Activated naive CD4-positive, alpha-beta T cell treated with anti-CD3 and anti-CD28 coated beads, Interleukin-2, amount 10 ng/mL, durations not matched to agents 7 days and 5 days (primary cell): ENCODE measurements around the gene COG5.
A peak's percentile ranks its signal among the peaks of the same experiment; 100 is the strongest.
"Not testable (repeated sequence)": the region's sequence is repeated elsewhere in the genome, so short reads cannot be mapped to it uniquely, and the experiment has no call there.

Experiments used
- CTCF ChIA-PET: fragments of 350-600 bp; sonication (Branson Sonifier 250); formaldehyde crosslinking; loops from one replicate; lab custom pipeline; 2021; ENCODE audit warnings: antibody characterized with exemption; lab: Charles Lee
- DNase-seq: peaks from one replicate; pipeline ENCODE4 v3.0.0-alpha.2; 2020
- H3K27ac Mint-ChIP-seq: one replicate; pipeline ENCODE4 v1.8.0; 2021; ENCODE audit warnings: mild to moderate bottlenecking, moderate library complexity, mixed read lengths
- H3K27me3 Mint-ChIP-seq: one replicate; pipeline ENCODE4 v1.8.0; 2021; ENCODE audit warnings: mild to moderate bottlenecking, mixed read lengths
- H3K36me3 Mint-ChIP-seq: one replicate; pipeline ENCODE4 v1.8.0; 2021; ENCODE audit warnings: mixed read lengths
- H3K4me1 Mint-ChIP-seq: one replicate; pipeline ENCODE4 v1.8.0; 2021; ENCODE audit warnings: mixed read lengths
- H3K4me3 Mint-ChIP-seq: one replicate; pipeline ENCODE4 v1.8.0; 2021; ENCODE audit warnings: mild to moderate bottlenecking, moderate library complexity, mixed read lengths
- H3K9me3 Mint-ChIP-seq: one replicate; pipeline ENCODE4 v1.8.0; 2021; ENCODE audit warnings: mixed read lengths

Gene COG5

DNA sequence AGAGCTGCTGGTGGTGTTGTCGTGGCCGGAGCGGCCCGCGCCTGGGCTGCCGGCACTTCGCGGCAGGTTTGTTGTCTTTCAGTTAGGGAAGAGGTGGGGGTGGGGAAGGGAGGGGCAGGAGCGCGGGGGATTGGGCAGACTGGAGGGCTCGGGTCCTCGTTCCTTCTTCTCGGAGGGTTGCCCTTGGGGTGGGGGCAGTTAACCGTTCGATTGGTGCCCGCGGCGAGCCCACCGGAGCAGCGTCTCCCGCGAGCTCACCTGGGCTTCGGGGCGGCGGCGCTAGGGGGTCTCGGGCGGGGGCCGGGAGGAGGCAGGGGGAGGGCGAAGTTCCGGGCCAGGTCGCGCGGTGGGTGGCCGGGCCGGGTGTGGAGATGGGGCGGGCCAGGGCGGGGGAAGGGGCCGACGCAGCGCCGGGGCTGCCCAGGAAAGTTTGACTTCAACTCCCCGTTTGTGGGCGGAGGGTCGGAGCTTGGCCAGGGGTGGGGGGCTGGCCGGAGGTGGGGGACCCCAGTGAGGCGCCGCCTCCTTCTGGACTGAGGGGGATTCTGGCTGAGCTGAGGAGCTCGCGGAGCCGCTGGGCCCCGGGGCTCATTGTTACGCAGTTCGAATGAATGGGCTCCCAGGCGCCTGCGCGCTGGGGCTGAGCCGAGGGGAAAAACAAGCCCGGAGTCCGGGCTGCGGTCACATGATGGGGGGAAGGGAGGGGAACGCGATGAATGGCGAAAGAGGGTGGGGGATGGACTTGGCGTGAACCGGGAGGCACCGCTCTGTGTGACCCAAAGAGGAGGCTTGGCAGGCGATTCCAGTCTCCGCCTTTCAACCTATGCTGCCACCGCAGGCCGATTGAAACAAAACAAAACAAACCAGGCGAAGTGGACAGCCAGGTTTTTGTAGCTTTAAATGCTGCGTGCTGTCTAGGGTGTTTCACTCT is 394.3 kb downstream of the COG5 start:
- Mint-ChIP-seq H3K27me3 (peaks cover 5% of the 10 kb centered on the region), H3K27ac (peak overlapping the region; percentile 100), H3K9me3 (no peaks in the 10 kb centered on the region), H3K36me3 (peaks cover 9% of the 10 kb centered on the region), H3K4me3 (peak overlapping the region; percentile 89), H3K4me1 (peaks cover 53% of the 10 kb centered on the region)
- DNase-seq: peak; percentile 90
- CTCF ChIA-PET: interaction anchor here (0.5 to 2.9 kb wide), 3 partner anchors 12 to 705 kb away, joined by 3 to 7 read pairs (median 3); no protein-coding TSS in a partner anchor

DNA sequence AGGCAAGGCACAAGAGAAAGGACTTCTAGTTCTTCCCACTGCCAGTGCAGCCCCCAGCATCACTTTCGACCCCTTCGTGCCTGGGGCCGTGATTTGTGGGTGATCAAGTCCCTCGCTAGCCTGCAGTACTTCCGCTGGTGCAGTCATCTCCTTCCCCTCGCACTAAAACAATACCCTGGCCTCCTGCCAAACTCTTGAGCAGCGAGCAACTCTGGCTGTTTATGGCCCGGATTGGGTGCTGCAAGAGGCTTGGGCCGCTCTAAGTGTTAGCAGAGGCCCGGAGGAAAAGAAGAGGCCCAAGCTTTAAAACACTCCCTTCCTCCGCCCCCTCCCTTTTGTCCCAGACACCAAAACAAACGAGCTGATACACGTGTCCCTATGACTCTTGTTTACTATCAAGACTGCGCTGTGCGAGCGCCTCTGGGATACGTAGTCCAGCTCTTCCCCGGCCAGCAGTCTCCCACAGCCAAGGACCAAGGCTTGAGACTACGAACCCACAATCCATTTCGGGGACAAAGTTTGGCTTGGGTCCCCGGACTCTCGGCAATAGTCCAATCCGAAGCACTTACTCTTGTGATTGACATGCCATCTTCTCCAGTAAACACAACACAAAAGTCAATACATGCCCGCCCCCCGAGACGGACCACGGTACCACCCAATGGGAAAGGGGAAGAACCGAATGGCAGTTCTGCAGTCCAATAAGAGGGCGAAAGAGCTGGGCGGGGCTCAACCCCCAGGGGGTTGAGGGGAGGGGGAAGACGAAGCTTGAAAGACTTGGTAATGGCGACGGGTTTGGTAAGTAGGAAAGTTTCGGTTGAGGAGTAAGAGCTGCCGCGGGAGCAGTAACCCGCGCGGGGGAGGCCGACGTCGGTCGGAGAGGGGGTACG is 395.2 kb downstream of the COG5 start, which contains the start of gene HBP1:
HBP1 (plus strand) TSS at position 771 of the 887 bp plus-strand sequence. CDS start 10,891 bp downstream, outside the sequence.
- CTCF ChIA-PET: interaction anchor here (0.7 to 2.9 kb wide), 2 partner anchors 22 to 706 kb away, joined by 3 to 7 read pairs; no protein-coding TSS in a partner anchor
- peaks cover 44% of the 10 kb centered on the region for H3K4me1 Mint-ChIP-seq
- H3K36me3 Mint-ChIP-seq: peaks cover 6% of the 10 kb centered on the region
- peak; percentile 99 for DNase-seq
- peaks cover 5% of the 10 kb centered on the region for H3K27me3 Mint-ChIP-seq
- H3K4me3 Mint-ChIP-seq: peak within 1 kb of the TSS; percentile 89
- H3K9me3 Mint-ChIP-seq: no peaks in the 10 kb centered on the region
- H3K27ac Mint-ChIP-seq: peak within 1 kb of the TSS; percentile 100

DNA sequence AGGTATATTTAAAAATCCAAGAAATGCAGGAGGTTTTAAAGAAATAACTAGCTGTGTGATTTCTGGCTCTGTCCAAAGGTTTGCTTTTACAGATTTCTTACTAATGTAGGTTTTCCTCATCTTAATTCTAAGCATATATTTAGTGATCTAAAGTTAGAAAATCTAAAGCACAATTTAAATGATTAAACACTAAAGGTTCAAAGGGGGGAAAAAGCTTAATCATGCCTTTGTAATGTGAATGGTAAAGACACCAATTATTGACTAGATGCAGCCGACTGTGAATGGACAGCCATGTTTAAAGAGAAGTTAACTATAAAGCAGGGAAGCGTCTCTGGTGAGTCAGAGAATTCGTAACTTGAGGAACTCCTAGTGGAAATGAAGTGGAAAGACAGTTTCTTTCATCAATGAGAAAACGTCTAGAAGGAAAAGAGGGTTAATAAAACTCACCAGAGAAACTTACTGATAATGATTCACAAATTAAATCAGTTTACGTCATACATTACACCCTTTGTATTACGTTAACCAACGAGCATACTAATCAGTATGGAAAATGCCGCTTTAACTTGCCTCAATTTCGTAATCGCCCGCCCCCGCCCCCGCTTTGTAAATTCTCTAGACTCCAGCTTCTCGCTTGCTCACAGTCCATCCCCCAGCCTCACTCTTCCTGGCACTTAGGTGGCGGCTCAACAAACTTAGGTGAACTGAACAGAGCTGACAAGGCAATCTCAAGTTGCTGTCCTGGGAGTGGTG is 396.1 kb downstream of the COG5 start:
- CTCF ChIA-PET: interaction anchor here (0.5 to 2.9 kb wide), 3 partner anchors 21 to 707 kb away, joined by 3 to 7 read pairs (median 3); no protein-coding TSS in a partner anchor
- Mint-ChIP-seq H3K36me3 (peaks cover 3% of the 10 kb centered on the region), H3K4me3 (peak overlapping the region; percentile 89), H3K27me3 (peaks cover 5% of the 10 kb centered on the region), H3K9me3 (no peaks in the 10 kb centered on the region), H3K4me1 (peaks cover 36% of the 10 kb centered on the region), H3K27ac (peak overlapping the region; percentile 100)
- DNase-seq: no peak

DNA sequence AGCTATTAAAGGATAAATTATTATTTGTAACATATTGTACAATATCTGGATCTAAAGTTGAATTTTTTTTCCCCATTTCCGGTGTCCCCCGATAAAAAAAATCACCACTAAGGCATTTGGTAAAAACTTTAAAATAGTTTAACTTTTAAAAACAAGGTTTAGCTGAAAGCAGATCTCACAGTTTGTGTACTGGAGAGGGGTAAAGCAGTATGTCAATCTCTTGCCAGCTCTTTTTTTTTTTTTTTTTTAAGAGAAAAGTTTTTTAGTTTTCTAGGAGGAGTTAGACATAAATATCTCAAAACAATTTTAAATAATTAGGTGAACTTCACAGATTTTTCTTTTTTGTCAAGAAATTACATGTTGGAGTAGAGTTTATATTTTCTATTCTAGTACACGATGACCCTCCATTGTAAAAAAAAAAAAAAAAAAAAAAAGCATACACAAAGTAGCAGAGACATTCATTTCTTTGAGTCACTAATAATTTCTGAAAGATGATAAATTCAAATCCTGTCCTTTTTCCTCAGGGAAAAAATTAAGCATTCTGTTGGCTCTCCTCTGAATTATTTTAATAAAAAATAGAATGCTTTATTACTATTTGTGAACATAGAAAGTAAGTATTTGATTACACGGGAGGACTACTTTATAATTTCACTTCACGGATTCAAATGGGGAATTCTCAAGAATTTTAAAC is 396.8 kb downstream of the COG5 start:
- Mint-ChIP-seq H3K27ac (peak overlapping the region; percentile 100), H3K4me1 (peaks cover 34% of the 10 kb centered on the region), H3K36me3 (peaks cover 3% of the 10 kb centered on the region), H3K9me3 (no peaks in the 10 kb centered on the region), H3K27me3 (peaks cover 5% of the 10 kb centered on the region), H3K4me3 (peak overlapping the region; percentile 89)
- no peak for DNase-seq
- CTCF ChIA-PET: interaction anchor here (0.5 to 0.7 kb wide), 2 partner anchors 66 to 301 kb away, joined by 3 read pairs; no protein-coding TSS in a partner anchor

DNA sequence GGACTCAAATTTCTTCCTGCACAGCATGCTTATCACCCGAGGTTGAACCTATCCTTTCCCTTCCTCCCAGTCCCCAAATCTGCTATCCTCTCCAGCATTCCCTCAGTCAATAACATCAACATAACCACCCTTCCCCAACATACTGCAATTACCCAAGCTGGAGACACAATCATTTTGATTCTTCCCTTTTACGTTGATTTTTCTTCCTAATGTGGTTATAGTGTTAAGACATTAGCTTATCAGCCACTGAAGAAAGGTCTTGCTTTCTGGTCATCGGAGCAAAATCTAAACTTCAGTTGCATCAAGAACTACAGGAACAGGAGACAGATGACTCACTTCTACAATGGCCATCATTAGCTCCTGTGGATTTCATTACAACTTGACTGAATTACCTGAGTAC is 398.4 kb downstream of the COG5 start:
- Mint-ChIP-seq H3K9me3 (no peaks in the 10 kb centered on the region), H3K4me1 (peaks cover 25% of the 10 kb centered on the region), H3K4me3 (no peak overlapping the region), H3K36me3 (peaks cover 1% of the 10 kb centered on the region), H3K27ac (no peak overlapping the region), H3K27me3 (peaks cover 5% of the 10 kb centered on the region)
- DNase-seq: no peak
- CTCF ChIA-PET: interaction anchor here (0.7 kb wide), 1 partner anchor 18 kb away, joined by 3 read pairs; no protein-coding TSS in a partner anchor

DNA sequence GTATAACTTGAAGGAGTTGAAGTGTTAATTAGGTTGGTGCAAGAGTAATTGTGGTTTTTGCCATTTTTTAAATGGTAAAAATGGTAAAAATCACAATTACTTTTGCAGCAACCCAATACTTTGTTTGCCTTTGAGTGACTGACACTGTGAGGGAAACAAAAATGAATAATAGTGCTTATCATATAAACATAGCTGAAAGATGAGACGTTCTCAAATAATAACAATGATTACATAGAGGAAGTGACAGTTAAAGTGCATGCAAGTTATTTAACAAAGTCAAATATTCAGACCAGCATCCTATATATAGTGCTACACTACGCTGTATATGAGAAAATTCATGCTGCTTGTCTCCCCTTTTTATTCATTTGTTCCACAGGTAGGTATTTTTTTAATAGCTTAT is 399.6 kb downstream of the COG5 start:
- DNase-seq: no peak
- no peak overlapping the region for H3K27ac Mint-ChIP-seq
- CTCF ChIA-PET: no interaction called here
- peaks cover 1% of the 10 kb centered on the region for H3K36me3 Mint-ChIP-seq
- peaks cover 22% of the 10 kb centered on the region for H3K4me1 Mint-ChIP-seq
- H3K4me3 Mint-ChIP-seq: no peak overlapping the region
- peaks cover 5% of the 10 kb centered on the region for H3K27me3 Mint-ChIP-seq
- H3K9me3 Mint-ChIP-seq: no peaks in the 10 kb centered on the region

DNA sequence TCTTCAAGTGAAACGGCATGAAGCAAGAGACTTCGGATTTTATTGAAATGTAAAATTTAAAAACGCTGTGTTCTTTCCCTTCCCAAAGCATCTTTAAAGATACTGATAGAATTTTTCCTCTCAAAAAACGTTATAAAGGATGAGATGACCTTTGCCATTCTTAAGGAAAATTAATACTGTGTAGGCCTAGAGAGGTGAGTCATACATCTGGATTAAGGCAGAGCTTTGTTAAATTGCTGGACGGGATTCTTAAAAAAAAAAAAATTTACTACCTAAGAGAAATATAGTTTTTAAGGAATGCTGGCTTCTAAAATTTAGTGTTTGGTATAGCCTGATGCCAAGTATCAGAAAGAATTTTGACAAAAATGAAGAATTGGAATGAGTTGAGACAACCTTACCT is 401.2 kb downstream of the COG5 start:
- DNase-seq: no peak
- Mint-ChIP-seq H3K27ac (no peak overlapping the region), H3K27me3 (peaks cover 5% of the 10 kb centered on the region), H3K4me1 (peaks cover 14% of the 10 kb centered on the region), H3K36me3 (no peaks in the 10 kb centered on the region), H3K4me3 (no peak overlapping the region), H3K9me3 (no peaks in the 10 kb centered on the region)
- CTCF ChIA-PET: interaction anchor here (1.3 kb wide), 1 partner anchor 14 kb away, joined by 3 read pairs; no protein-coding TSS in a partner anchor

- Mint-ChIP-seq H3K27me3 (peaks cover 8% of the 10 kb centered on the region), H3K36me3 (no peaks in the 10 kb centered on the region), H3K9me3 (no peaks in the 10 kb centered on the region), H3K4me3 (no peak overlapping the region), H3K4me1 (peaks cover 5% of the 10 kb centered on the region), H3K27ac (no peak overlapping the region)
- no peak for DNase-seq
- CTCF ChIA-PET: no interaction called here
Observed at GRCh38 chr7:107161415-107161814, 402.3 kb downstream of the COG5 start.

DNA sequence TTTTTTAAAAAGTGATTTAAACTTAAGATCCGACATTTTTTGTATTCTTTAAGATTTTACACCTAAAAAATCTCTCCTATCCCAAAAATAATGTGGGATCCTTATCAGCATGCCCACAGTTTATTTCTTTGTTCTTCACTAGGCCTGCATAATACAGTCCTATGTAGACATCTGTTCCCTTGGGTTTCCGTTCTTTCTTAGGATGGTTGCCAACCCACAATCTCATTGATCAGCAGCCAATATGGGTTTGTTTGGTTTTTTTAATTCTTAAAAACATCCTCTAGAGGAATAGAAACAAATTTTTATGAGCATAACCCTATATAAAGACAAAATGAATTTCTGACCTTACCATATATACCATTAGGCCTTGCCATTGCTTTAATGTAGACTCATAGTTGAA is 403.3 kb downstream of the COG5 start:
- CTCF ChIA-PET: no interaction called here
- Mint-ChIP-seq H3K9me3 (no peaks in the 10 kb centered on the region), H3K36me3 (no peaks in the 10 kb centered on the region), H3K4me1 (no peaks in the 10 kb centered on the region), H3K27me3 (peaks cover 7% of the 10 kb centered on the region), H3K27ac (no peak overlapping the region), H3K4me3 (no peak overlapping the region)
- no peak for DNase-seq

DNA sequence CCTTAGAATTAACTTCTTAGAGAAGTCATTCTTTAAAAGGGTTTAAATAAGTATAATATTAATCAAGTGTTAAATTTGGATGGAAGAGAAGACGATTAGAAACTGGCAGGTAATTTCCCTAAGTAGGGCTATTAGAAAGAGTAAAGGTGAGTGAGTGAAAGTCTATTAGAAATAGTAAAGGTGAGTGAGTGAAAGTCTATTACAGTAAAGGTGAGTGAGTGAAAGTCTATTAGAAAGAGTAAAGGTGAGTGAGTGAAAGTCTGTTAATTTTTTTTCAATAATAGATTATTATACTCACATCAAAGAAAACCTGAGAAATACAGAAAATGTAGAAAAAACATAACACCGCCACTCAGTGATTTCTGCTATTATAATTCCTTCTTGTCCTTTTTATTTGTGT is 405.7 kb downstream of the COG5 start:
- Mint-ChIP-seq H3K9me3 (no peaks in the 10 kb centered on the region), H3K4me3 (no peak overlapping the region), H3K27me3 (peaks cover 4% of the 10 kb centered on the region), H3K27ac (no peak overlapping the region), H3K4me1 (no peaks in the 10 kb centered on the region), H3K36me3 (no peaks in the 10 kb centered on the region)
- CTCF ChIA-PET: no interaction called here
- DNase-seq: no peak

DNA sequence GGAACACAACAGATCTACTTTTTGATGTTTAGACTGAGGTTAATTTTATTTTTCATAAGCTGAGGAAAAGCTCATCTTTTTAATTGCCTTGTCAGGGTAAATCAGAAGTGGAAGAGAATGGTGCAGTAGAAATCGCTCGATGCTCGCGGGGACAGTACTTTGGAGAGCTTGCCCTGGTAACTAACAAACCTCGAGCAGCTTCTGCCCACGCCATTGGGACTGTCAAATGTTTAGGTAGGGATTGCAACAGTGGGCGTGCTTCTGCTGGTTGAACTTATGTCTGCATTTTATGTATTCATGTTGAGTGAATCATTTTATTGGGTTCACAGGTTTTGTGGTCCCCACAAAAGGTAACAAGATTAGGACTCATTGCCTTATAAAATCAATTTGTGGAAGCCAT is 406.6 kb downstream of the COG5 start:
- CTCF ChIA-PET: no interaction called here

GRCh38 chr7:107155726-107156125 is 408.0 kb downstream of the COG5 start:
- CTCF ChIA-PET: not testable (repeated sequence)

More for the DNA sequence above, 406.6 kb downstream of the COG5 start:
- peaks cover 4% of the 10 kb centered on the region for H3K27me3 Mint-ChIP-seq
- DNase-seq: no peak
- H3K4me1 Mint-ChIP-seq: no peaks in the 10 kb centered on the region
- no peak overlapping the region for H3K4me3 Mint-ChIP-seq
- H3K36me3 Mint-ChIP-seq: no peaks in the 10 kb centered on the region
- H3K27ac Mint-ChIP-seq: no peak overlapping the region
- no peaks in the 10 kb centered on the region for H3K9me3 Mint-ChIP-seq

DNA sequence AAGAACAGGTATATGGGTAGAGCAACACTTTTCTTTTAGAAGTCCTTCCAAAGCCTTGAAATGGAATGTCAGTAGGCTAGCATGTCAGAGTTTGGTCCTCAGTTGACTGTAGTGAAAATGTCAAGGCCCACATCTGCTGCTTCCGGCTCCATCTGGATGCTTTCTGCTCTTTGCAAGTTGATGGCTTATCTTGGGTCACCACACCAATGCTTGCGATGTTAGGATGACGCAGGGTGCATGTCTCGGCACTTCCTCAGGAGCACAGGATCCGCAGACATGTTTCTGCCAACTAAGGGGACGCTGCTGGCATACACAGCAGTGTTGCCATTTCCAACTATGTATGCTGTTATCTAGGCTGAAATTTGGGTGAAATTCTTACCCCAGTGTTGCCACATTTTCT is 408.9 kb downstream of the COG5 start:
- no peak for DNase-seq
- Mint-ChIP-seq H3K27me3 (peaks cover 4% of the 10 kb centered on the region), H3K4me1 (no peaks in the 10 kb centered on the region), H3K9me3 (no peaks in the 10 kb centered on the region), H3K27ac (no peak overlapping the region), H3K36me3 (no peaks in the 10 kb centered on the region), H3K4me3 (no peak overlapping the region)
- CTCF ChIA-PET: no interaction called here

More at GRCh38 chr7:107155726-107156125, 408.0 kb downstream of the COG5 start:
- H3K27me3 Mint-ChIP-seq, H3K27ac Mint-ChIP-seq, H3K4me1 Mint-ChIP-seq, DNase-seq, H3K9me3 Mint-ChIP-seq, H3K4me3 Mint-ChIP-seq, H3K36me3 Mint-ChIP-seq: not testable (repeated sequence)
